Measurements from ENCODE around the gene PLEKHG4B. TPM values are rescaled to one million over a fixed set of nuclear protein-coding genes. Genes with fewer than 3 reads are reported as not detected.

The PLEKHG4B gene
- polyA plus RNA-seq, 1 donor (not counting 4 experiments of a cell fraction or from before 2014, with no cell fraction given) = not detected

DNA sequence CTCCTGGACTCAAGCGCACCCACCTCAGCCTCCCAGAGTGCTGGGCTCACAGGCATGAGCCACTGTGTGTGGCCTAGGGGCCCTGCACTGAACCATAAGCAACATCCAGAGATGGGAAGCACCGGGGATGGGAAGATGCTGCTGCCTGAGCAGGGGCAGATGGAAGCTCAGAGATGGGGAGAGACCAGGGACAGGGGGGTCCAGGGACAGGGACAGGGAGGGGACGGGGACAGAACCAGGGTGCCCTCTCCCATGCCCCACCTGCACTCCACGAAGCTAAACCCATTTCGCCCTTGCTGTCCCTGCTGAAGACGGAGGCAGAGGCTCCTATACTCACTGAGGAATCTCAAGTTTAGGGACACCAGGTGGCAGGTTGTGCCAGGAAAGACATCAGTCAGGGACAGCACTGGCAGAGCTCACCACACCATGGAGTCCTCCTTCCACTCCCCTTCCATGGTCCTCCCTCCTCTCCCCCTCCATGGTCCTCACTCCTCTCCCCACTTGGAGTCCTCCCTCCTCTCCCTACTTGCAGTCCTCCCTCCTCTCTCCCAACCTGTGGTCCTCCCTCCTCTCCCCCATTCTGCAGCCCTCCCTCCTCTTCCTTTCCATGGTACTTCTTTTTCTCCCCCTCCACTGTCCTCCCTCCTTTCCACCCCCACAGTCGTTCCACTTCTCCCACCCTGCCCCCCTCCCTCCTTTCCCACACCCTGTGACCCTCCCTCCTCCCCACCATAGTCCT, 53.8 kb downstream of the PLEKHG4B start:
- Histone ChIP-seq H4K20me1 (ENCODE audit: control insufficient read depth, extremely low read depth, insufficient read depth, low read length) (no peaks in the 10 kb centered on the region), H3K27me3 (ENCODE audit: control insufficient read depth, extremely low read depth, insufficient read depth, low read length) (no peaks in the 10 kb centered on the region), H3K79me2 (ENCODE audit: control insufficient read depth, insufficient read depth, low read length) (no peaks in the 10 kb centered on the region), H3K4me3 (ENCODE audit: control insufficient read depth in 2 of 3, extremely low read depth in 1 of 3, insufficient read depth in 2 of 3, low read depth in 1 of 3, low read length in 3 of 3) (no peak overlapping the region), H3K27ac (ENCODE audit: control insufficient read depth, insufficient read depth, low read length) (no peak overlapping the region), H3K4me2 (ENCODE audit: control insufficient read depth, extremely low read depth, insufficient read depth, low read depth, low read length) (no peak overlapping the region), H3K9me1 (ENCODE audit: control insufficient read depth, extremely low read depth, insufficient read depth, low read length) (no peaks in the 10 kb centered on the region), H3K36me3 (ENCODE audit: control insufficient read depth in 2 of 2, extremely low read depth in 1 of 2, insufficient read depth in 2 of 2, low read length in 2 of 2) (no peaks in the 10 kb centered on the region), H3K4me1 (ENCODE audit: control insufficient read depth, extremely low read depth, insufficient read depth, low read length) (no peaks in the 10 kb centered on the region), H3K9me3 (ENCODE audit: control insufficient read depth, low read depth, low read length) (peaks cover 4% of the 10 kb centered on the region), H2AFZ (ENCODE audit: control insufficient read depth, low read length) (no peak overlapping the region), H3K9ac (ENCODE audit: control insufficient read depth, extremely low read depth, insufficient read depth, low read length) (no peak overlapping the region)
- FAIRE-seq (no peak), DNase-seq (ENCODE audit: low read depth, low spot score) (no peak)
- TF ChIP-seq EZH2 (IDR thresholded peaks at IDR 0.05; ENCODE audit: low read length) = no peak
- TF ChIP-seq, protein P1, sequence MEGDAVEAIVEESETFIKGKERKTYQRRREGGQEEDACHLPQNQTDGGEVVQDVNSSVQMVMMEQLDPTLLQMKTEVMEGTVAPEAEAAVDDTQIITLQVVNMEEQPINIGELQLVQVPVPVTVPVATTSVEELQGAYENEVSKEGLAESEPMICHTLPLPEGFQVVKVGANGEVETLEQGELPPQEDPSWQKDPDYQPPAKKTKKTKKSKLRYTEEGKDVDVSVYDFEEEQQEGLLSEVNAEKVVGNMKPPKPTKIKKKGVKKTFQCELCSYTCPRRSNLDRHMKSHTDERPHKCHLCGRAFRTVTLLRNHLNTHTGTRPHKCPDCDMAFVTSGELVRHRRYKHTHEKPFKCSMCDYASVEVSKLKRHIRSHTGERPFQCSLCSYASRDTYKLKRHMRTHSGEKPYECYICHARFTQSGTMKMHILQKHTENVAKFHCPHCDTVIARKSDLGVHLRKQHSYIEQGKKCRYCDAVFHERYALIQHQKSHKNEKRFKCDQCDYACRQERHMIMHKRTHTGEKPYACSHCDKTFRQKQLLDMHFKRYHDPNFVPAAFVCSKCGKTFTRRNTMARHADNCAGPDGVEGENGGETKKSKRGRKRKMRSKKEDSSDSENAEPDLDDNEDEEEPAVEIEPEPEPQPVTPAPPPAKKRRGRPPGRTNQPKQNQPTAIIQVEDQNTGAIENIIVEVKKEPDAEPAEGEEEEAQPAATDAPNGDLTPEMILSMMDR (optimal IDR thresholded peaks at IDR 0.05 in 1 of 3, IDR thresholded peaks at IDR 0.05 in 1 of 3, conservative IDR thresholded peaks at IDR 0.05 in 1 of 3; ENCODE audit: extremely low read depth in 1 of 3, insufficient read depth in 2 of 3, low read length in 3 of 3) = no peak
- dilution Hi-C loops (cut with MboI; ENCODE audit: extremely low pct_ligation_motif_present, low sequenced_read_pairs) = no loop called here

DNA sequence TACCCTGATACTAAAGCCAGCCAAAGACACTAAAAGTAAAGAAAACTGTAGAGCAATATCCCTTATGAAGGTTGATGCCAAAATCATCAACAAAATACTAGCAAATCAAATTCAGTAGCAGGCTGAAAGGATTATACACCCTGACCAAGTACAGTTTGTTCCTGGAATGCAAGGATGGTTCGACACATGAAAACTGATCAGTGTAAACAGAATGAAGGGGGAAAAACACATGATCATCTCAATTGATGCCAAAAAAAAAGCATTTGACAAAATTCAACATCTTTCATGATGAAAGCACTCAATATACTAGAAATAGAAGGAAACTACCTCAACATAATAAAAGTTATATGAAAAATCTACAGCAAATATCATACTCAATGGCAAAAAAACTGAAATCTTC, 55.8 kb downstream of the PLEKHG4B start:
- no peaks in the 10 kb centered on the region for H3K36me3 ChIP-seq (ENCODE audit: control insufficient read depth in 2 of 2, extremely low read depth in 1 of 2, insufficient read depth in 2 of 2, low read length in 2 of 2)
- H3K27ac ChIP-seq (ENCODE audit: control insufficient read depth, insufficient read depth, low read length) = no peak overlapping the region
- dilution Hi-C loops (cut with MboI; ENCODE audit: extremely low pct_ligation_motif_present, low sequenced_read_pairs) = no loop called here
- H3K4me3 ChIP-seq (ENCODE audit: control insufficient read depth in 2 of 3, extremely low read depth in 1 of 3, insufficient read depth in 2 of 3, low read depth in 1 of 3, low read length in 3 of 3) = no peak overlapping the region
- peaks cover 4% of the 10 kb centered on the region for H3K9me3 ChIP-seq (ENCODE audit: control insufficient read depth, low read depth, low read length)
- H3K27me3 ChIP-seq (ENCODE audit: control insufficient read depth, extremely low read depth, insufficient read depth, low read length) = no peaks in the 10 kb centered on the region
- no peaks in the 10 kb centered on the region for H3K79me2 ChIP-seq (ENCODE audit: control insufficient read depth, insufficient read depth, low read length)
- DNase-seq (ENCODE audit: low read depth, low spot score) (no peak), FAIRE-seq (no peak)
- H4K20me1 ChIP-seq (ENCODE audit: control insufficient read depth, extremely low read depth, insufficient read depth, low read length) = no peaks in the 10 kb centered on the region
- TF ChIP-seq, protein P1 (optimal IDR thresholded peaks at IDR 0.05 in 1 of 3, IDR thresholded peaks at IDR 0.05 in 1 of 3, conservative IDR thresholded peaks at IDR 0.05 in 1 of 3; ENCODE audit: extremely low read depth in 1 of 3, insufficient read depth in 2 of 3, low read length in 3 of 3) = no peak
- TF ChIP-seq EZH2 (IDR thresholded peaks at IDR 0.05; ENCODE audit: low read length) = no peak
- H3K4me2 ChIP-seq (ENCODE audit: control insufficient read depth, extremely low read depth, insufficient read depth, low read depth, low read length) = no peak overlapping the region
- H3K9ac ChIP-seq (ENCODE audit: control insufficient read depth, extremely low read depth, insufficient read depth, low read length) = no peak overlapping the region
- no peaks in the 10 kb centered on the region for H3K4me1 ChIP-seq (ENCODE audit: control insufficient read depth, extremely low read depth, insufficient read depth, low read length)
- H3K9me1 ChIP-seq (ENCODE audit: control insufficient read depth, extremely low read depth, insufficient read depth, low read length) = no peaks in the 10 kb centered on the region
- no peak overlapping the region for H2AFZ ChIP-seq (ENCODE audit: control insufficient read depth, low read length)

All from keratinocyte (primary cell).